HEK293T (cell line): ENCODE measurements around the gene ASAP2.

Experiments used
- ARNT ChIP-seq: fragments of 450-650 bp; IDR thresholded peaks from 2 replicates; pipeline ENCODE4 v1.6.1; 2017; ENCODE audit warnings: mild to moderate bottlenecking
- BHLHE40 ChIP-seq: fragments of 450-650 bp; IDR thresholded peaks from 2 replicates; pipeline ENCODE4 v1.6.1; 2016; ENCODE audit warnings: mild to moderate bottlenecking, moderate library complexity, borderline replicate concordance
- CTBP1 ChIP-seq: fragments of 450-650 bp; IDR thresholded peaks from 2 replicates; pipeline ENCODE4 v1.6.1; 2016; ENCODE audit warnings: borderline replicate concordance
- ELF4 ChIP-seq: fragments of 450-650 bp; IDR thresholded peaks from 2 replicates; pipeline ENCODE4 v1.6.1; 2017; ENCODE audit warnings: antibody characterized with exemption
- FOXA1 ChIP-seq: fragments of 450-650 bp; IDR thresholded peaks from 2 replicates; pipeline ENCODE4 v1.6.1; 2016; ENCODE audit warnings: mild to moderate bottlenecking
- FOXK2 ChIP-seq: fragments of 450-650 bp; IDR thresholded peaks from 2 replicates; pipeline ENCODE4 v1.6.1; 2016; ENCODE audit warnings: mild to moderate bottlenecking
- FOXM1 ChIP-seq: fragments of 450-650 bp; IDR thresholded peaks from 2 replicates; pipeline ENCODE4 v1.6.1; 2017; ENCODE audit warnings: mild to moderate bottlenecking, borderline replicate concordance
- HDGF ChIP-seq: fragments of 450-650 bp; IDR thresholded peaks from 2 replicates; pipeline ENCODE4 v1.6.1; 2017; ENCODE audit warnings: antibody characterized with exemption, borderline replicate concordance
- NFRKB ChIP-seq: fragments of 450-650 bp; IDR thresholded peaks from 2 replicates; pipeline ENCODE4 v1.6.1; 2016; ENCODE audit warnings: mild to moderate bottlenecking, moderate library complexity
- SP1 ChIP-seq: fragments of 450-650 bp; IDR thresholded peaks from 2 replicates; pipeline ENCODE4 v1.6.1; 2017
- SUZ12 ChIP-seq: fragments of 450-650 bp; IDR thresholded peaks from 2 replicates; pipeline ENCODE4 v1.6.1; 2016; ENCODE audit warnings: mild to moderate bottlenecking
- TARDBP ChIP-seq: fragments of 450-650 bp; IDR thresholded peaks from 2 replicates; pipeline ENCODE4 v1.6.1; 2016

DNA sequence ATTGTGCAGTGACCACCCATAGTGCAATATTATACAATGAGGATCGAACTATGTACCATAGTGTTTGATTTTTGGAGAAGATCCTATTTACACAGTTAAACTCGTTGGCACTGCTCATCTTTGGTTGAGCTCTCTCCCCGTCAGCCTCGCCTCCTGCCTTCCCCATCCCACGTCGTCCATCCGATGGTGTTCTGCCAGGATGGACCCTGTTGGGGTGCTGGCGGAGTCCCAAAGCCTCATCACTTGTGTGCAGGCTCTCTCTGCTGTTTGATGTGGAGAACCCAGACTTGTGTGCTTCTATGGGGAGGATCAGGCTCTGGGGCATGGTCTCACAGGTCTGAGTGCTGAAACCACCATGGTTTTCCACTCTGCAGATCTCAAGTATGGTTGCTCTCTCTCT lies 131.3 kb downstream of the ASAP2 start:
- TF ChIP-seq SP1 (no peak), SUZ12 (no peak), FOXA1 (no peak), TARDBP (no peak), CTBP1 (no peak), NFRKB (no peak), HDGF (no peak), FOXM1 (no peak), BHLHE40 (no peak), ARNT (no peak), ELF4 (no peak), FOXK2 (no peak)
